K562 (cell line): Measurements from ENCODE around the gene SUN5. TPM values are rescaled to one million over a fixed set of nuclear protein-coding genes. Genes with fewer than 3 reads are reported as not detected.

Experiments used
- ATAC-seq: fragments of 200-7000 bp; cut with Tn5 transposase; 3 replicates; pipeline ENCODE4 v1.9.1; 2020; ENCODE audit warnings: moderate library complexity
- BruUV-seq: library from RNA; stranded (reverse); fragments of 400-500 nt; replicated peaks from 2 replicates; lab custom pipeline; 2021; lab: Mats Ljungman, UMichigan
- CTCF ChIA-PET: fragments of 300-600 bp; formaldehyde crosslinking; extraction: SDS; loops from one replicate; lab custom pipeline; 2021; ENCODE audit warnings: low intra/inter-chr PET ratio; lab: Yijun Ruan, JAX
- POLR2A ChIA-PET: fragments of 300-600, 350-650 bp; sonication (Branson Sonifier 250); formaldehyde crosslinking; extraction: SDS; loops from one replicate; lab custom pipeline; 2021; ENCODE audit warnings: antibody characterized with exemption, inconsistent platforms; lab: Yijun Ruan, JAX
- DNase-seq, 4 experiments: peaks; one replicate each; pipeline versions ENCODE4 v3.0.0 to v3.0.0-alpha.2; 2011 to 2018; ENCODE audit warnings: low spot score in 3 of 4, mixed read lengths in 3 of 4; ENCODE audit errors: extremely low read depth in 1 of 4
- FAIRE-seq: peaks from 2 replicates; lab custom pipeline; 2011; peaks lifted over from hg19 to GRCh38; lab: Jason Lieb, UNC
- H2AFZ ChIP-seq: 2 replicates; pipeline ENCODE4 v1.6.0; 2011; ENCODE audit warnings: low read depth, low read length, control low read depth, inconsistent platforms
- H3K27ac ChIP-seq: fragments of 200-600 bp; 3 replicates; pipeline ENCODE4 v1.8.0; 2011; ENCODE audit warnings: low read depth, mild to moderate bottlenecking, control low read depth, inconsistent platforms, low read length, moderate library complexity, mixed read lengths; ENCODE audit errors: extremely low read depth
- H3K27me3 ChIP-seq, 2 experiments: fragments of 300-600 bp in 1 of 2; 2 replicates in 1 of 2; 3 replicates in 1 of 2; pipeline versions ENCODE4 v1.6.0 to v1.8.0; 2011; ENCODE audit warnings: inconsistent platforms in 2 of 2, low read length in 2 of 2, mild to moderate bottlenecking in 1 of 2, mixed read lengths in 1 of 2, moderate library complexity in 1 of 2; ENCODE audit not compliant: control insufficient read depth in 2 of 2, insufficient read depth in 2 of 2
- H3K36me3 ChIP-seq: fragments of 300-600 bp; 3 replicates; pipeline ENCODE4 v1.8.0; 2011; ENCODE audit warnings: mild to moderate bottlenecking, low read length, inconsistent platforms; ENCODE audit not compliant: control insufficient read depth, insufficient read depth
- H3K4me1 ChIP-seq, 2 experiments: fragments of 200-600 bp in 1 of 2; replicated peaks in 1 of 2; 2 replicates in 1 of 2; 3 replicates in 1 of 2; pipeline versions ENCODE4 v1.5.1 to v1.8.0; 2011; ENCODE audit warnings: inconsistent platforms in 2 of 2, low read length in 2 of 2, mild to moderate bottlenecking in 1 of 2, mixed read lengths in 1 of 2, moderate library complexity in 1 of 2; ENCODE audit not compliant: control insufficient read depth in 2 of 2, insufficient read depth in 2 of 2
- H3K4me2 ChIP-seq: 2 replicates; pipeline ENCODE4 v1.6.1; 2011; ENCODE audit warnings: low read length, control low read depth, inconsistent platforms, mixed read lengths; ENCODE audit not compliant: insufficient read depth
- H3K4me3 ChIP-seq: fragments of 200-600 bp; sonication (generic), shearing (Covaris generic); 2 replicates; pipeline ENCODE4 v1.5.1; 2016; ENCODE audit warnings: control low read depth, inconsistent platforms
- H3K79me2 ChIP-seq: fragments of 200-600 bp; 3 replicates; pipeline ENCODE4 v1.8.0; 2011; ENCODE audit warnings: low read length, inconsistent platforms; ENCODE audit not compliant: control insufficient read depth, insufficient read depth
- H3K9ac ChIP-seq, 2 experiments: 2 replicates each; pipeline versions ENCODE4 v1.6.0 to v1.6.1; 2011; ENCODE audit warnings: low read depth in 2 of 2, low read length in 2 of 2, control low read depth in 1 of 2, inconsistent platforms in 1 of 2, mild to moderate bottlenecking in 1 of 2, mixed read lengths in 1 of 2; ENCODE audit not compliant: insufficient read depth in 1 of 2
- H3K9me1 ChIP-seq: one replicate; pipeline ENCODE4 v1.6.0; 2011; ENCODE audit warnings: inconsistent platforms, mild to moderate bottlenecking, low read length, moderate library complexity; ENCODE audit not compliant: control insufficient read depth, insufficient read depth
- H3K9me3 ChIP-seq: replicated peaks from 2 replicates; pipeline ENCODE4 v1.5.1; 2011; ENCODE audit warnings: low read depth, low read length, inconsistent platforms; ENCODE audit not compliant: control insufficient read depth, insufficient read depth
- H4K20me1 ChIP-seq: replicated peaks from 2 replicates; pipeline ENCODE4 v1.6.1; 2011; ENCODE audit warnings: low read length, inconsistent platforms, mixed read lengths; ENCODE audit not compliant: control insufficient read depth, insufficient read depth
- ETS2 ChIP-seq: IDR thresholded peaks from 2 replicates; pipeline ENCODE4 v1.6.1; 2016; ENCODE audit warnings: borderline replicate concordance, missing genetic modification characterization, mild to moderate bottlenecking, moderate library complexity, missing compliant biosample characterization; ENCODE audit not compliant: poor library complexity, severe bottlenecking
- POLR2B ChIP-seq: fragments of 450-650 bp; IDR thresholded peaks from 2 replicates; pipeline ENCODE4 v1.6.1; 2018; ENCODE audit warnings: low read depth; ENCODE audit not compliant: partially characterized antibody
- TRIM24 ChIP-seq, 2 experiments: fragments of 450-650 bp; IDR thresholded peaks; 2 replicates each; pipeline ENCODE4 v1.6.1; 2016
- ZC3H4 ChIP-seq: sonication (generic); formaldehyde crosslinking; IDR thresholded peaks from 2 replicates; pipeline ENCODE4 v1.9.0; 2021; ENCODE audit warnings: missing genetic modification reagents, borderline replicate concordance
- ZNF217 ChIP-seq: sonication (generic); formaldehyde crosslinking; IDR thresholded peaks from 2 replicates; pipeline ENCODE4 v1.8.0; 2022; ENCODE audit warnings: mild to moderate bottlenecking, missing genetic modification reagents
- ZNF324 ChIP-seq: fragments of 250-450 bp; sonication (Bioruptor Pico); IDR thresholded peaks from 2 replicates; pipeline ENCODE4 v1.4.0; 2020; ENCODE audit warnings: mild to moderate bottlenecking
- WGBS: fragments of 100-300 bp; shearing (Covaris generic); methylation state at CpG from one replicate; pipeline ENCODE4 v1.1.6; 2016; ENCODE audit warnings: low coverage, mixed read lengths; ENCODE audit not compliant: insufficient coverage; ENCODE audit errors: missing lambda C conversion rate; 5-methylcytosine and 5-hydroxymethylcytosine counted together
- in situ Hi-C: fragments of 300-500 bp; cut with MboI; formaldehyde crosslinking; loops from 4 replicates; pipeline ENCODE4 v1.15.0; 2018; ENCODE audit warnings: inconsistent platforms, mixed read lengths
- intact Hi-C: fragments of 100-400 bp; cut with micrococcal nuclease; formaldehyde crosslinking; loops from 2 replicates; pipeline ENCODE4 v1.14.2; 2022
- polyA plus RNA-seq, 8 experiments: library from polyadenylated mRNA; depleted of rRNA in 4 of 8; stranded (reverse) in 5 of 8; unstranded in 3 of 8; fragments of >200 nt; fragmentation: Nextera tagmentation in 2 of 8; fragmentation: Illumina TruSeq in 1 of 8; extraction: Ambion mirVana in 2 of 8; extraction: Trizol in 1 of 8; gene quantifications; 2 replicates each; pipeline versions ENCODE4 v1.2.1 to v1.2.3, GENCODE V29; 2011 to 2014; ENCODE audit warnings: inconsistent platforms in 1 of 8, missing spikeins in 1 of 8
- total RNA-seq, 7 experiments: library from RNA; depleted of rRNA in 6 of 7; stranded (reverse); fragments of >200 nt in 6 of 7; fragmentation: Illumina TruSeq in 2 of 7; extraction: Trizol in 2 of 7; gene quantifications; 2 replicates each; pipeline versions ENCODE4 v1.2.1 to v1.2.3, GENCODE V29; 2011 to 2021; ENCODE audit warnings: low replicate concordance in 1 of 7
- TF ChIP-seq, protein P1 (sequence below): sonication (generic); formaldehyde crosslinking; IDR thresholded peaks from 2 replicates; pipeline ENCODE4 v1.8.0; 2022; ENCODE audit warnings: mild to moderate bottlenecking, missing genetic modification reagents
- TF ChIP-seq, protein P2 (sequence below): fragments of 450-650 bp; IDR thresholded peaks from 2 replicates; pipeline ENCODE4 v1.6.1; 2014; ENCODE audit warnings: low read depth, mild to moderate bottlenecking, moderate library complexity, borderline replicate concordance
- TF ChIP-seq, protein P3 (sequence below): fragments of 250-450 bp; sonication (Bioruptor Pico); IDR thresholded peaks from 2 replicates; pipeline ENCODE4 v1.8.0; 2022; ENCODE audit warnings: moderate library complexity, mild to moderate bottlenecking, inconsistent platforms

SUN5 gene
- total and polyA plus RNA-seq, 9 of the 15 experiments (the other 6 are each of a cell fraction or from before 2014, with no cell fraction given), result not detected

DNA sequence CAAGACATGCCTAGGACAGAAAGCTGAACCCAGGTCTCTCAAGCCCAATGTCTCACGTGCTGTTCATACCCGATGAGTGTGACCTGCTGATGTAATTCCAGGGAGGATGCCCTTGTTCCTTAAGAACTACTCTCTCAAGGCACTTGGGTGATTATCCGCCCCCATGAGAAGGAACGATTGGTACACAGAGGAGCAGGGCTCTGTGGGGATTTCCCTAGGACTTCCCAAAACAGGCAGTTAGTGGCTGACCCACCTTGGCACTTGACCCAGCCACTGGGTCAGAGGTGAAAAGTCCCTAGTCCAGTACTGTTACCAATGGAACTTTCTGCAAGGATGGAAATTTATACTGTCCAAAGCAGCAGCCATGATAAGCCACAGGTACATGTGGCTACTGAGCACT is 18.1 kb upstream of the SUN5 start:
- no peak overlapping the region for H3K4me3 ChIP-seq
- H3K79me2 ChIP-seq, result no peaks in the 10 kb centered on the region
- H3K27ac ChIP-seq, result no peak overlapping the region
- ChIA-PET POLR2A (interaction anchor here (0.8 kb wide), 1 partner anchor 9 kb away, joined by 3 read pairs; the partner anchor contains the start of gene BPIFB6), CTCF (no interaction called here)
- 0% methylated on average over 4 of the region's 4 CpGs for WGBS
- in situ Hi-C loops (no loop called here), intact Hi-C loops (no loop called here)
- H3K4me1 ChIP-seq, result 0 out of 5 replicates have a peak, but pooled peaks cover 0 to 3% of the 10 kb centered on the region in 2 experiments
- TF ChIP-seq, protein P1, sequence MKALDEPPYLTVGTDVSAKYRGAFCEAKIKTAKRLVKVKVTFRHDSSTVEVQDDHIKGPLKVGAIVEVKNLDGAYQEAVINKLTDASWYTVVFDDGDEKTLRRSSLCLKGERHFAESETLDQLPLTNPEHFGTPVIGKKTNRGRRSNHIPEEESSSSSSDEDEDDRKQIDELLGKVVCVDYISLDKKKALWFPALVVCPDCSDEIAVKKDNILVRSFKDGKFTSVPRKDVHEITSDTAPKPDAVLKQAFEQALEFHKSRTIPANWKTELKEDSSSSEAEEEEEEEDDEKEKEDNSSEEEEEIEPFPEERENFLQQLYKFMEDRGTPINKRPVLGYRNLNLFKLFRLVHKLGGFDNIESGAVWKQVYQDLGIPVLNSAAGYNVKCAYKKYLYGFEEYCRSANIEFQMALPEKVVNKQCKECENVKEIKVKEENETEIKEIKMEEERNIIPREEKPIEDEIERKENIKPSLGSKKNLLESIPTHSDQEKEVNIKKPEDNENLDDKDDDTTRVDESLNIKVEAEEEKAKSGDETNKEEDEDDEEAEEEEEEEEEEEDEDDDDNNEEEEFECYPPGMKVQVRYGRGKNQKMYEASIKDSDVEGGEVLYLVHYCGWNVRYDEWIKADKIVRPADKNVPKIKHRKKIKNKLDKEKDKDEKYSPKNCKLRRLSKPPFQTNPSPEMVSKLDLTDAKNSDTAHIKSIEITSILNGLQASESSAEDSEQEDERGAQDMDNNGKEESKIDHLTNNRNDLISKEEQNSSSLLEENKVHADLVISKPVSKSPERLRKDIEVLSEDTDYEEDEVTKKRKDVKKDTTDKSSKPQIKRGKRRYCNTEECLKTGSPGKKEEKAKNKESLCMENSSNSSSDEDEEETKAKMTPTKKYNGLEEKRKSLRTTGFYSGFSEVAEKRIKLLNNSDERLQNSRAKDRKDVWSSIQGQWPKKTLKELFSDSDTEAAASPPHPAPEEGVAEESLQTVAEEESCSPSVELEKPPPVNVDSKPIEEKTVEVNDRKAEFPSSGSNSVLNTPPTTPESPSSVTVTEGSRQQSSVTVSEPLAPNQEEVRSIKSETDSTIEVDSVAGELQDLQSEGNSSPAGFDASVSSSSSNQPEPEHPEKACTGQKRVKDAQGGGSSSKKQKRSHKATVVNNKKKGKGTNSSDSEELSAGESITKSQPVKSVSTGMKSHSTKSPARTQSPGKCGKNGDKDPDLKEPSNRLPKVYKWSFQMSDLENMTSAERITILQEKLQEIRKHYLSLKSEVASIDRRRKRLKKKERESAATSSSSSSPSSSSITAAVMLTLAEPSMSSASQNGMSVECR (CRISPR knock-in tag), result no peak
- TF ChIP-seq POLR2B (no peak), ZNF217 (no peak), ZNF324 (no peak), TRIM24 (IDR thresholded peaks at IDR 0.05) (no peak), ETS2 (tag) (no peak), ZC3H4 (no peak)
- TF ChIP-seq, protein P2, sequence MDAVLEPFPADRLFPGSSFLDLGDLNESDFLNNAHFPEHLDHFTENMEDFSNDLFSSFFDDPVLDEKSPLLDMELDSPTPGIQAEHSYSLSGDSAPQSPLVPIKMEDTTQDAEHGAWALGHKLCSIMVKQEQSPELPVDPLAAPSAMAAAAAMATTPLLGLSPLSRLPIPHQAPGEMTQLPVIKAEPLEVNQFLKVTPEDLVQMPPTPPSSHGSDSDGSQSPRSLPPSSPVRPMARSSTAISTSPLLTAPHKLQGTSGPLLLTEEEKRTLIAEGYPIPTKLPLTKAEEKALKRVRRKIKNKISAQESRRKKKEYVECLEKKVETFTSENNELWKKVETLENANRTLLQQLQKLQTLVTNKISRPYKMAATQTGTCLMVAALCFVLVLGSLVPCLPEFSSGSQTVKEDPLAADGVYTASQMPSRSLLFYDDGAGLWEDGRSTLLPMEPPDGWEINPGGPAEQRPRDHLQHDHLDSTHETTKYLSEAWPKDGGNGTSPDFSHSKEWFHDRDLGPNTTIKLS, result no peak
- TF ChIP-seq, protein P3, sequence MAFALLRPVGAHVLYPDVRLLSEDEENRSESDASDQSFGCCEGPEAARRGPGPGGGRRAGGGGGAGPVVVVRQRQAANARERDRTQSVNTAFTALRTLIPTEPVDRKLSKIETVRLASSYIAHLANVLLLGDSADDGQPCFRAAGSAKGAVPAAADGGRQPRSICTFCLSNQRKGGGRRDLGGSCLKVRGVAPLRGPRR, result no peak
- H3K9ac ChIP-seq, result no peak overlapping the region
- H3K4me2 ChIP-seq, result no peak overlapping the region
- DNase-seq, result no peak
- peaks cover 2% of the 10 kb centered on the region for H3K9me1 ChIP-seq
- no peaks in the 10 kb centered on the region for H3K36me3 ChIP-seq
- H2AFZ ChIP-seq, result no peak overlapping the region
- no peaks in the 10 kb centered on the region for H3K9me3 ChIP-seq
- no TSS peak for BruUV-seq
- peaks cover 2 to 26% of the 10 kb centered on the region in 2 experiments; a peak in 3 of 5 replicates for H3K27me3 ChIP-seq
- no peak for FAIRE-seq
- no peaks in the 10 kb centered on the region; the same call in 1 of the 2 replicates for H4K20me1 ChIP-seq
- no peak for ATAC-seq
